ENCODE measurements around the gene BANF2. TPM values are rescaled to one million over a fixed set of nuclear protein-coding genes. Genes with fewer than 3 reads are reported as not detected.

The BANF2 gene
- total and polyA plus RNA-seq, 2 of the 13 experiments (the other 11 are each of a cell fraction or from before 2014, with no cell fraction given), result 0.35 TPM; not detected in 1

- no peak for TF ChIP-seq HINFP (CRISPR knock-in tag; IDR thresholded peaks at IDR 0.05; ENCODE audit: low read depth)
- TF ChIP-seq, protein P1, sequence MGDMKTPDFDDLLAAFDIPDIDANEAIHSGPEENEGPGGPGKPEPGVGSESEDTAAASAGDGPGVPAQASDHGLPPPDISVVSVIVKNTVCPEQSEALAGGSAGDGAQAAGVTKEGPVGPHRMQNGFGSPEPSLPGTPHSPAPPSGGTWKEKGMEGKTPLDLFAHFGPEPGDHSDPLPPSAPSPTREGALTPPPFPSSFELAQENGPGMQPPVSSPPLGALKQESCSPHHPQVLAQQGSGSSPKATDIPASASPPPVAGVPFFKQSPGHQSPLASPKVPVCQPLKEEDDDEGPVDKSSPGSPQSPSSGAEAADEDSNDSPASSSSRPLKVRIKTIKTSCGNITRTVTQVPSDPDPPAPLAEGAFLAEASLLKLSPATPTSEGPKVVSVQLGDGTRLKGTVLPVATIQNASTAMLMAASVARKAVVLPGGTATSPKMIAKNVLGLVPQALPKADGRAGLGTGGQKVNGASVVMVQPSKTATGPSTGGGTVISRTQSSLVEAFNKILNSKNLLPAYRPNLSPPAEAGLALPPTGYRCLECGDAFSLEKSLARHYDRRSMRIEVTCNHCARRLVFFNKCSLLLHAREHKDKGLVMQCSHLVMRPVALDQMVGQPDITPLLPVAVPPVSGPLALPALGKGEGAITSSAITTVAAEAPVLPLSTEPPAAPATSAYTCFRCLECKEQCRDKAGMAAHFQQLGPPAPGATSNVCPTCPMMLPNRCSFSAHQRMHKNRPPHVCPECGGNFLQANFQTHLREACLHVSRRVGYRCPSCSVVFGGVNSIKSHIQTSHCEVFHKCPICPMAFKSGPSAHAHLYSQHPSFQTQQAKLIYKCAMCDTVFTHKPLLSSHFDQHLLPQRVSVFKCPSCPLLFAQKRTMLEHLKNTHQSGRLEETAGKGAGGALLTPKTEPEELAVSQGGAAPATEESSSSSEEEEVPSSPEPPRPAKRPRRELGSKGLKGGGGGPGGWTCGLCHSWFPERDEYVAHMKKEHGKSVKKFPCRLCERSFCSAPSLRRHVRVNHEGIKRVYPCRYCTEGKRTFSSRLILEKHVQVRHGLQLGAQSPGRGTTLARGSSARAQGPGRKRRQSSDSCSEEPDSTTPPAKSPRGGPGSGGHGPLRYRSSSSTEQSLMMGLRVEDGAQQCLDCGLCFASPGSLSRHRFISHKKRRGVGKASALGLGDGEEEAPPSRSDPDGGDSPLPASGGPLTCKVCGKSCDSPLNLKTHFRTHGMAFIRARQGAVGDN (CRISPR knock-in tag; IDR thresholded peaks at IDR 0.05), result no peak
- no peak for TF ChIP-seq ZNF383 (CRISPR knock-in tag; IDR thresholded peaks at IDR 0.05; ENCODE audit: borderline replicate concordance)
- TF ChIP-seq NR2F2 (IDR thresholded peaks at IDR 0.05; ENCODE audit: borderline replicate concordance, low read depth), result no peak
- no peak for TF ChIP-seq TCF7L2 (IDR thresholded peaks at IDR 0.05; ENCODE audit: low read depth, low read length)
- no peak for TF ChIP-seq JARID2 (CRISPR knock-in tag; IDR thresholded peaks at IDR 0.05; ENCODE audit: insufficient replicate concordance)
- TF ChIP-seq, protein P2, sequence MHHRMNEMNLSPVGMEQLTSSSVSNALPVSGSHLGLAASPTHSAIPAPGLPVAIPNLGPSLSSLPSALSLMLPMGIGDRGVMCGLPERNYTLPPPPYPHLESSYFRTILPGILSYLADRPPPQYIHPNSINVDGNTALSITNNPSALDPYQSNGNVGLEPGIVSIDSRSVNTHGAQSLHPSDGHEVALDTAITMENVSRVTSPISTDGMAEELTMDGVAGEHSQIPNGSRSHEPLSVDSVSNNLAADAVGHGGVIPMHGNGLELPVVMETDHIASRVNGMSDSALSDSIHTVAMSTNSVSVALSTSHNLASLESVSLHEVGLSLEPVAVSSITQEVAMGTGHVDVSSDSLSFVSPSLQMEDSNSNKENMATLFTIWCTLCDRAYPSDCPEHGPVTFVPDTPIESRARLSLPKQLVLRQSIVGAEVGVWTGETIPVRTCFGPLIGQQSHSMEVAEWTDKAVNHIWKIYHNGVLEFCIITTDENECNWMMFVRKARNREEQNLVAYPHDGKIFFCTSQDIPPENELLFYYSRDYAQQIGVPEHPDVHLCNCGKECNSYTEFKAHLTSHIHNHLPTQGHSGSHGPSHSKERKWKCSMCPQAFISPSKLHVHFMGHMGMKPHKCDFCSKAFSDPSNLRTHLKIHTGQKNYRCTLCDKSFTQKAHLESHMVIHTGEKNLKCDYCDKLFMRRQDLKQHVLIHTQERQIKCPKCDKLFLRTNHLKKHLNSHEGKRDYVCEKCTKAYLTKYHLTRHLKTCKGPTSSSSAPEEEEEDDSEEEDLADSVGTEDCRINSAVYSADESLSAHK (CRISPR knock-in tag; IDR thresholded peaks at IDR 0.05; ENCODE audit: borderline replicate concordance), result no peak
- TF ChIP-seq FOXK2 (IDR thresholded peaks at IDR 0.05), result no peak
- TF ChIP-seq JUN (CRISPR knock-in tag; IDR thresholded peaks at IDR 0.05), result no peak
Measured at GRCh38 chr20:17741220-17741619, 41.5 kb downstream of the BANF2 start (continued).

Data from HepG2 (cell line).